GM18507 (cell line): ENCODE data around the gene FAM240B.

Experiments
- DNase-seq: peaks from one replicate; pipeline ENCODE4 v3.0.0; 2011; ENCODE audit warnings: low read depth; ENCODE audit not compliant: insufficient read length; ENCODE audit errors: extremely low spot score
- FAIRE-seq: peaks from 2 replicates; lab custom pipeline; 2011; peaks lifted over from hg19 to GRCh38; lab: Jason Lieb, UNC

FAM240B gene

GRCh38 chr9:38673399-38674193 is 46.3 kb downstream of the FAM240B start:
- no peak for DNase-seq
- no peak for FAIRE-seq

DNA sequence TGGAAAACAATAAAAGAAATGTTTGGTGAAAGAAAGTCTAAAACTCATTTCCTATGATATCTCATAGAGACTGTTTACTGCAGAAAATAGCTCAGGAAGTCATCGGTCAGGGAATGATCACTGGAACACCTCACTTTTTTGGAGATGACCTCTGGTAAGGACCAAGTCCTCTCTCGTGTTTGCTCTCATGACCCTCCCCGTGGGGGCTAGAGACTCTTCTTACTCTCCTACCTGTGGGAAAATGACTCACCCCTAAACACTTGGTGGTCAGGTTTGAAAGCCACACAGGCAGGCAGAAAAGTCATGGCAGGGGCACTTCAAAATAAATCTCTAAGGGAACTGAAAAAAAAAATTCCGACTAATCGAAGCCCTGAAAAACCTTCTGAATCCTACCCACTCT is 48.2 kb downstream of the FAM240B start:
- FAIRE-seq: peak; percentile 65

GRCh38 chr9:38671372-38671731 is 48.6 kb downstream of the FAM240B start:
- DNase-seq (no peak), FAIRE-seq (no peak)

More for the DNA sequence above, 48.2 kb downstream of the FAM240B start:
- DNase-seq: no peak

DNA sequence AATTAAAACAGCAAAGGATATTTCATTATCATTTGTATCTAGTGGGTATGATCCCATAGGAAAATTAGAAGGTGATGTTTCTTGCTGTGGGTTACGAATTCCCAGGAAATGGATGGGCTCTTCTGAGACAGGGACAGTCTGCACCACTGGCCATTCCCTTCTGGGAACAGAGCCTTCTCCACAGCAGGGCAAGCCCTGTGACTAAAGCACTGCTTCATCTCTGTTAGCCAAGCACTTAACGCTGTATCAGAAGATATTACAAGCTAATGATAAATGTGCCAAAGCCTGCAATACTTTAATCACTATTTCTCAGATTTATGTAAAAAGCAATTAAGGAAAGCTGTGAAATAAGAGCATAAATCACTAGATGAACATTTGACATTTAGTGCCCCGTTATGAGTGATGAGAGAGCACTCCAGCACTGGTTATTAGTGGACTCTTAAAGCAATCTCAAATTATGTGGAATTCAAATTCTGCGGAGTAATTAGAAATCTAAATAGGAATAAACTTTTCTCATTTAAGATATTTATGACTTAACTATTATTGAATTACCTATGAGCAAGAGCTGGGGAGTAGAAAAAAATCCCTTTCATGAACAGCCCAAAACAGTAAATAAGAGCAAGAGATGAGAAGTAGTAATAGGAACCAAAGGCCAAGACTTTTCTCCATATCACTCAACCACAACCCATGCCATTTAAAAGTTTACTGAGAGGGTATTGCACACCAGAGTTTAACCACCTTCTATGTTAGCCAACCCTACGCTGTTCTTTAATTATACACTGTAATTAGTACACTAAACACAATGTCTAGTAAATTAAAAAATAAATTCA is 49.2 kb downstream of the FAM240B start:
- DNase-seq: no peak
- no peak for FAIRE-seq

- no peak for DNase-seq
These were observed 51.0 kb downstream of the FAM240B start for GRCh38 chr9:38668791-38669466.

DNA sequence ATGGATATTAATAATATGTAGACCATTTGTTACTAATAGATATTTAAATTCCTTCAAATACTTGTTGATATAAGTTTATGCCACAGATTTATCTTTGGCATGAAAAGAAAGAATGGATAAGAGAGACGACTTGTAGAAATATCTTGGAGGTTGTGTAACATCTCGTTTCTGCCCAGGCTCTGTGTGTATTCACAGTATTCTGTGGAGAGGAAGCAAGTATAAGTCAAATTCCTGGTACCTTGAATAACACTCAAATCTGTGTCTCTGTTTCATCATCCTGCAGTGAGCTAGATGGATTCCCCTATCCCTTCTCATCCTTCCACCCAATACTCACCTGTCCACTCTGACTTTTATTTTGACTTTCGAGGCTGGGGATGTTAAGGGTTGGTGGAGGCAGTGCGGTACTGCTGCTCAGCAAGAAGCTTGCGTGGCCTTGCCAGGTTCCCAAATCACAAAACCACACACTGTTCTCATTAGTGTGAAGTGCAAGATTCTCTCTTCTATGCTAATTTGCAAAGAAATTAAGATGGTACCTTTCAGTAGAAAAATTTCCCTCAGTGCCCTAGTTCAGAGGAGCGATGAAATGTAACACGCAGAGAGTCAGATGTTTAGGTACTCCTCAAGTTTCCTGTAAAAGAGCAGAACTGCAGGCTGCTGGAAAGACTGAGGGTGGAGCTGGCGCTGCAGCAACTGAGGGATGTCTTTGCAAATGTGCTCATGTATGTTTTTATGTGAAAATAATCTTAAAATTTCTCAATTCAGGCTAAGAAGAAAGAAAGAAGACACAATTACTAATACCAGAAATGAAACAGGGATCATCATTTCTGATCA is 57.0 kb downstream of the FAM240B start:
- DNase-seq (no peak), FAIRE-seq (no peak)

More at GRCh38 chr9:38668791-38669466, 51.0 kb downstream of the FAM240B start:
- no peak for FAIRE-seq

- FAIRE-seq: no peak
- DNase-seq: no peak
These were observed 60.4 kb downstream of the FAM240B start for GRCh38 chr9:38659538-38659937.

DNA sequence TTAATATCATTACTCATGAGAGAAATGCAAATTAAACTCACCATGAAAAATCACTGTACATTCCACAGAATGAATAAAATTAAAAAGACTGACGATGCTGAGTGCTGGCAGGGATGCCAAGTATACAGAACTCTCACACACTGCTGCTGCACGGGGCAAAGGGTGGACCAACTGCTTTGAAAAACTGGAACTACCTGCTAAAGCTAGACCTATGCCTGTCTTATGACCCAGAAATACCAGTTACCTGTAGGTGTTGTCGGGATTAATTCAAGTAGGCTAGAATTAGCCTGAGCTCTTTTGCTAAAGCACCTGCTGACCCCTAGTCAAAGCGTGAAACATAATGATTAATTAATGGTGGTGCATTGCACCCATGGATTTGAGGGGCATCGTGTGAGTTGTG is 63.0 kb downstream of the FAM240B start:
- FAIRE-seq (no peak), DNase-seq (no peak)

DNA sequence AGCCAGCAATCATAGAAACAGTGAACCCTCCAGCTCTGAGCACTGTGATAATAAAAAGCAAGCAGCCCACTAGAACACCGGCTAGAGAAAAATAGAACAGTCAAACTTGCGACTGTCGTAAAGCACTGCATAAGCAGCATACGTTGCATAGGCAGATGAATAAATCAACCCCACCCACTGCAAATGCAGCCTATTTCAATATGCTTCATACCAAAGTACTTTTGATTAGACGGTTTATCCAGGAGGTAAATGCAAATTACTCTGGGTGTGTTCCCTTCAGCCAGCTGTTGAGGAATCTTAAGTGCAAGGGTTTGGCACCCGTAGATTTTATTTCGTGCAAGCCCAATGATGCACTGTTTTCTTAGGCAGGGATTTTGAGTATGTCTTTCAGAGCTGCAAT is 67.4 kb downstream of the FAM240B start:
- no peak for FAIRE-seq

DNA sequence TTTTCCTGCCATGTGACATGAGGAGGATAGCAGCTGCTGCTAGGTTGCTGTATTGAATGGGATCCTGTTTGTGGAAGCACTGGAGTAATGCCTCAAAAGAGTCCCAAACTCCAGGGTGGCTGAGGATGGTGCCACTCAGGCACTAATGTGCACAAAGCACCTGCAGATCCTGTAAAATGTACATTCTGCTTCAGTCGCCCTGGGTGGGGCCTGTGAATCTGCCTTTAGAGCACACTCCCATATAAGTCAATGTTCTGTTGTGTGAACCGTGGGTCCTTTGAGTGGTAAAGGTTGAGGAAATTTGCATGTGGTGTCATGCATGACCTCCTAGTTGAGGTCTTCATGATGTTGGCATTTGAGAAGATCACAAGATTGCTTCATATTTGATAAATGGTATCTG is 67.9 kb downstream of the FAM240B start:
- FAIRE-seq: no peak
- DNase-seq: no peak

More for the DNA sequence above, 67.4 kb downstream of the FAM240B start:
- no peak for DNase-seq

DNA sequence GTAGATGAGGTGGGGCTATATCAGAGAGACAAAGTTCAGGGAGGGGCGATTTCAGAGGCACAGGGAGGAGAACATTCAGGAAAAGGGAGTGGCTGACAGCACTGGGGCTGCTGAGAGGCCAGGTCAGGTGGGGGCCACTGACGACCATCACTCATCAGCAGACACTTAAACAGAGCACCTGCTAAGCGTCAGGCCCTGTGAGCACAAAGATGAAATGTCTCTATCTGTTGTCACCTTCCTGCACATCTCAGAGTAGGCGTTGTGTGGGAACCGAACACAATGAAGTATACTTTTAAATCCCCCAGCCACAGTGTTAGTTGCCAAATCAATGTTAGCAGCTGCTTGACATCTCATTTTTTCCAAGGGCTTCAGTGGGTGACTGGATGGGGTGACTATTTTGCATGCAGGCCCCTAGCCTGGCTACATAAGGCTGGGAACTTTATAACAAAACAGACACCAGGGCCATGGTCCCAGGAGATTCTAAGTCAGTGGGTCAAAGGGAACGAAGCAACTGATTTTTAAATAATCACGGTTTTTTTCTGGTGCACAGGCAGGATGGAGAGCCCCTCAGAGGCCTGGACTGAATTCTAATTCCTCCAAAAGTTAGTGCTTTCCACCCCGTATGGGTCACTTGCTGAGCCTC is 68.4 kb downstream of the FAM240B start:
- no peak for FAIRE-seq
- no peak for DNase-seq

DNA sequence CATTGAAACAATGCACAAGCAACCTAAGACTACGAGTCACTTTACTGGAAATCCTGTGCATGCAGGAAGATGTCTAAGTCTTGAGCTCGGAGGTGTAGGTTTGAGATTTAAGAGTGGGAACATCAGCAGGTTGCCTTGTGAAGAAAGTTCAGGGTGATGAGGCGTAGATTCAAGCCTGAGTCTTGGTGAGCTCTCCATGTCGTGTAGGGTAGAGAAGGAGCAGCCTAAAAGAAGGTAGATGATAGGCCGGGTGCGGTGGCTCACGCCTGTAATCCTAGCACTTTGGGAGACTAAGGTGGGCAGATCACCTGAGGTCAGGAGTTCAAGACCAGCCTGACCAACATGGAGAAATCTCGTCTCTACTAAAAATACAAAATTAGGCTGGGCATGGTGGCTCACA is 69.4 kb downstream of the FAM240B start:
- DNase-seq (no peak), FAIRE-seq (no peak)

- FAIRE-seq (no peak), DNase-seq (no peak)
These were observed 70.1 kb downstream of the FAM240B start for GRCh38 chr9:38649731-38650363.

DNA sequence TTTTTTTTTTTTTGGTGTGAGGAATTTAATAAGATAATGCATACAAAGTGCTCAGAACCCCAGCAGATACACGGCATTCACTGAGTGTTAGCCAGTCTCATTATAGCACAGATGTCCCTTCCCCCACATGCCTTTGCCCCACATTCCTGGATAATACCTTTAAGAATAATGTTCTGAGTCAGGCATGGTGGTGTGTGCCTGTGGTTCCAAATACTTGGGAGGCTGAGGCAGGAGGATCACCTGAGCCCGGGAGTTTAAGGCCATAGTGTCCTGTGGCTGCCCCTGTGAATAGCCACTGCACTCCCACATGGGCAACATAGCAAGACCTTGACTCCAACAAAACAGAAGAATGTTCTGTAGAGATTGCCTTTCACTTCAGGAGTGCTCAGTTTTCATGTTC is 75.3 kb downstream of the FAM240B start:
- DNase-seq (no peak), FAIRE-seq (no peak)
